Measurements from ENCODE around the gene PDXDC1. TPM values are rescaled to one million over a fixed set of nuclear protein-coding genes. Genes with fewer than 3 reads are reported as not detected.

Gene PDXDC1
- total RNA-seq, 4 donors from 2014 or later, result 131 to 247 (median 201) TPM

DNA sequence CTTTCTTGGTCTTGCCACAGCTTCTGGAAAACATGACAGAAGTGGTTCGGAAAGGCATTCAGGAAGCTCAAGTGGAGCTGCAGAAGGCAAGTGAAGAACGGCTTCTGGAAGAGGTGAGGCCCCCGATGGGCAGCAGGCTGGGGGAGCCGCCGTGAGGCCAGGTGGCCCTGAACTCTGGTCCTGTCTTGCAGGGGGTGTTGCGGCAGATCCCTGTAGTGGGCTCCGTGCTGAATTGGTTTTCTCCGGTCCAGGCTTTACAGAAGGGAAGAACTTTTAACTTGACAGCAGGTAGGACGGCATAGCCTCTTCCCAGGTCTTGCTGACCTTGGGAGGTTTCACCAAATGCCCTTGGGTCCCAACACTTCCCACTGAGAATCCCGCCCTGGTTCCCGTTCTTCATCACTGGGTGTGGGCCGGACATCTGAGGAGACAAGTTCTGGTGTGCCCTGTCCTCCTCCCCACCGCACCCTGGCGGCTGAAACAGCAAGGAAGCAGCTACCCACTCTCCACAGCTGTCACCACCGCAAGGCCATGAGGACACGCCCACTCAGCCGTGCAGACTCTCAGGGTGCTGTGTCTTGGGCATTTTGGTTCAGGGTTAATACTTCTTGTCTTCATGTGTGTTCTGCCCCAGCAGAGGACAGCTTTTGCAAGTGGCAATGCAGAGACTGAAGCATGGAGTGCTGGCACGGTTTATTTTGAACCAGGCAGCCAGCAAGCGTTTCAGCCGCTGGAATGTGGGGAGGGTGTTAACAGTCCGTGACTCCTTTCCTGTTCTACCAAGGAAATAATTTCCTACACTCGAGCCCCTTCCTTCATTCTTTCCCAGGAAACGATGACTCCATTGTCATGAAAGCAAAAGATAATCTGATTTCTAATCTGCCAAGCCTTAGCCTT is 59.7 kb downstream of the PDXDC1 start:
- H3K36me3 ChIP-seq, result peaks cover 0 to 96% (median 0%) of the 10 kb centered on the region in 3 donors
- peak in 2 of 3 donors; percentile 35 to 44 for DNase-seq

DNA sequence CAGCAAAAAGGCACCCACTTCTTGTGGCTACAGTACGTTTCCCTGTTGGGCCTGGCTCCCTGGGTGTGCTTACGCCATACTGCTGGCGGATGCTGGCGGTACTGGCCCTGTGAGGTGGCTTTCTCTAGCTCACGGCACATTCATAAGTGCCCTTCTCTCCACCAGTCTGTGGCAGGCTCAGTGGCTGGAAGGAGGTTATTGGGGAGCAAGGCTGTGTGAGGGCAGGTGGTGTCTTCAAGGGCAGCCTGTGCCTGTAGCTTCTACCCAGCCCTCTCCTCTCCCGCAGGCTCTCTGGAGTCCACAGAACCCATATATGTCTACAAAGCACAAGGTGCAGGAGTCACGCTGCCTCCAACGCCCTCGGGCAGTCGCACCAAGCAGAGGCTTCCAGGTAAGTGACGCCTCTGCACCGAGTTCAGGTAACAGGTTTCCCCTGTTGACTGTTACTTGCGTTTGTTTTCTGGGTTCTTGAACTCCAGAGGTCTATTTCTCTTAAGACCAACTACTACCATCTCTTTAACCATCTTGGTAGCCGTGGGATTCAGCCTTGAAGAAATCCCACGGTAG is 60.4 kb downstream of the PDXDC1 start:
- Histone ChIP-seq H3K4me1 (no peaks in the 10 kb centered on the region), H3K27ac (peak overlapping the region in 1 of 4 donors; percentile 46), H3K36me3 (peaks cover 0 to 96% (median 0%) of the 10 kb centered on the region in 3 donors), H3K9me3 (no peaks in the 10 kb centered on the region), H3K4me3 (no peak overlapping the region), H3K27me3 (no peaks in the 10 kb centered on the region)
- DNase-seq, result peak in 1 of 3 donors; percentile 37
- no peak for TF ChIP-seq POLR2A (IDR thresholded peaks at IDR 0.05)
- TF ChIP-seq CTCF (IDR thresholded peaks at IDR 0.05), result no peak

More for the DNA sequence above, 59.7 kb downstream of the PDXDC1 start:
- TF ChIP-seq POLR2A (IDR thresholded peaks at IDR 0.05) (no peak), CTCF (IDR thresholded peaks at IDR 0.05) (no peak)
- H3K27ac ChIP-seq, result peak overlapping the region in 1 of 4 donors; percentile 46
- no peak overlapping the region for H3K4me3 ChIP-seq
- H3K4me1 ChIP-seq, result no peaks in the 10 kb centered on the region
- no peaks in the 10 kb centered on the region for H3K9me3 ChIP-seq
- no peaks in the 10 kb centered on the region for H3K27me3 ChIP-seq

- Histone ChIP-seq H3K27me3 (no peaks in the 10 kb centered on the region), H3K4me1 (no peaks in the 10 kb centered on the region), H3K9me3 (no peaks in the 10 kb centered on the region), H3K36me3 (peaks cover 0 to 94% (median 0%) of the 10 kb centered on the region in 3 donors), H3K4me3 (no peak overlapping the region), H3K27ac (no peak overlapping the region)
- no peak for TF ChIP-seq POLR2A (IDR thresholded peaks at IDR 0.05)
- TF ChIP-seq CTCF (IDR thresholded peaks at IDR 0.05), result no peak
- DNase-seq, result no peak
Observed at GRCh38 chr16:15037003-15037402, 62.2 kb downstream of the PDXDC1 start.

- H3K4me3 ChIP-seq, result no peak overlapping the region
- no peak for TF ChIP-seq POLR2A (IDR thresholded peaks at IDR 0.05)
- no peak for TF ChIP-seq CTCF (IDR thresholded peaks at IDR 0.05)
- H3K27ac ChIP-seq, result no peak overlapping the region
- peaks cover 0 to 86% (median 0%) of the 10 kb centered on the region in 3 donors for H3K36me3 ChIP-seq
- H3K9me3 ChIP-seq, result no peaks in the 10 kb centered on the region
- no peaks in the 10 kb centered on the region for H3K27me3 ChIP-seq
- peak in 1 of 3 donors; percentile 34 for DNase-seq
- no peaks in the 10 kb centered on the region for H3K4me1 ChIP-seq
Observed at GRCh38 chr16:15037745-15038144, 62.9 kb downstream of the PDXDC1 start.

- Histone ChIP-seq H3K36me3 (peaks cover 0 to 80% (median 0%) of the 10 kb centered on the region in 3 donors), H3K9me3 (no peaks in the 10 kb centered on the region), H3K27ac (no peak overlapping the region), H3K4me1 (no peaks in the 10 kb centered on the region), H3K27me3 (no peaks in the 10 kb centered on the region), H3K4me3 (no peak overlapping the region)
- peak in 1 of 3 donors; percentile 31 for DNase-seq
- TF ChIP-seq POLR2A (IDR thresholded peaks at IDR 0.05) (no peak), CTCF (IDR thresholded peaks at IDR 0.05) (no peak)
Observed at GRCh38 chr16:15038689-15039088, 63.9 kb downstream of the PDXDC1 start.
